H1 (cell line): ENCODE data around the gene MRTO4. TPM values are rescaled to one million over a fixed set of nuclear protein-coding genes. Genes with fewer than 3 reads are reported as not detected.

Experiments
- BACH1 ChIP-seq: IDR thresholded peaks from 2 replicates; pipeline ENCODE4 v1.6.1; 2012; ENCODE audit warnings: low read length, improper control_type of control experiment
- BCL11A ChIP-seq, 2 experiments: IDR thresholded peaks; one replicate each; pipeline ENCODE4 v1.6.1; 2011; ENCODE audit warnings: low read depth in 2 of 2, low read length in 2 of 2, mild to moderate bottlenecking in 2 of 2
- CBX5 ChIP-seq: fragments of 300-800, 300-1000 bp; sonication (generic); IDR thresholded peaks from 2 replicates; pipeline ENCODE4 v1.7.1; 2016; ENCODE audit warnings: antibody characterized with exemption, low read length, low read depth
- CTBP2 ChIP-seq: IDR thresholded peaks from 2 replicates; pipeline ENCODE4 v1.7.0; 2011; ENCODE audit warnings: borderline replicate concordance, mild to moderate bottlenecking, moderate library complexity, mixed read lengths, low read length; ENCODE audit not compliant: insufficient read depth, insufficient read length
- FOSL1 ChIP-seq: IDR thresholded peaks from 2 replicates; pipeline ENCODE4 v1.6.1; 2011; ENCODE audit warnings: mild to moderate bottlenecking, low read depth, low read length, moderate library complexity; ENCODE audit not compliant: insufficient read depth
- GTF2F1 ChIP-seq: IDR thresholded peaks from 2 replicates; pipeline ENCODE4 v1.6.1; 2012; ENCODE audit warnings: low read depth, low read length, improper control_type of control experiment, borderline replicate concordance
- KDM5A ChIP-seq: fragments of 200-600 bp; IDR thresholded peaks from 2 replicates; pipeline ENCODE4 v1.7.1; 2012; ENCODE audit warnings: mild to moderate bottlenecking, low read length, inconsistent platforms, mixed read lengths
- MAFK ChIP-seq: IDR thresholded peaks from 2 replicates; pipeline ENCODE4 v1.6.1; 2012; ENCODE audit warnings: low read depth, mild to moderate bottlenecking, improper control_type of control experiment, low read length
- PHF8 ChIP-seq: fragments of 200-600 bp; sonication (generic); conservative IDR thresholded peaks from 2 replicates; pipeline ENCODE4 v1.7.1; 2012; ENCODE audit warnings: low read depth, mild to moderate bottlenecking, inconsistent platforms, low read length, moderate library complexity
- POU5F1 ChIP-seq: IDR thresholded peaks from 2 replicates; pipeline ENCODE4 v1.6.1; 2011; ENCODE audit warnings: low read depth, mild to moderate bottlenecking, low read length, moderate library complexity
- RAD21 ChIP-seq, 2 experiments: IDR thresholded peaks in 1 of 2; conservative IDR thresholded peaks in 1 of 2; 2 replicates each; pipeline ENCODE4 v1.6.1; 2011; ENCODE audit warnings: low read depth in 2 of 2, low read length in 2 of 2, improper control_type of control experiment in 1 of 2, inconsistent platforms in 1 of 2, mild to moderate bottlenecking in 1 of 2, moderate library complexity in 1 of 2
- RXRA ChIP-seq: IDR thresholded peaks from 2 replicates; pipeline ENCODE4 v1.6.1; 2011; ENCODE audit warnings: low read depth, mild to moderate bottlenecking, low read length, moderate library complexity; ENCODE audit not compliant: insufficient read depth
- SAP30 ChIP-seq: fragments of 300-600 bp; sonication (generic); IDR thresholded peaks from 2 replicates; pipeline ENCODE4 v1.7.1; 2012; ENCODE audit warnings: low read length, moderate library complexity, mild to moderate bottlenecking, inconsistent platforms; ENCODE audit not compliant: insufficient read depth, insufficient replicate concordance
- SP1 ChIP-seq: IDR thresholded peaks from 2 replicates; pipeline ENCODE4 v1.6.1; 2011; ENCODE audit warnings: low read depth, low read length
- SUZ12 ChIP-seq: fragments of 200-600 bp; sonication (generic); IDR thresholded peaks from 2 replicates; pipeline ENCODE4 v1.6.1; 2012; ENCODE audit warnings: mild to moderate bottlenecking, inconsistent platforms, low read length, moderate library complexity, mixed read lengths
- TAF1 ChIP-seq: IDR thresholded peaks from 2 replicates; pipeline ENCODE4 v1.6.1; 2011; ENCODE audit warnings: mild to moderate bottlenecking, low read depth, low read length
- polyA plus RNA-seq, 7 experiments: library from polyadenylated mRNA; depleted of rRNA in 3 of 7; stranded (reverse) in 5 of 7; unstranded in 2 of 7; fragments of >200 nt in 5 of 7; fragments of 200-250 nt in 2 of 7; gene quantifications; 1 replicate in 5 of 7; 2 replicates in 1 of 7; 4 replicates in 1 of 7; pipeline versions ENCODE4 v1.2.1 to v1.2.3, GENCODE V29; 2011 to 2013; ENCODE audit warnings: missing spikeins in 2 of 7, mixed read lengths in 2 of 7
- total RNA-seq: library from RNA; stranded (reverse); fragmentation: NEBNext Ultra II Directional; extraction: Animal tissue kit (Norgen Biotek cat#: 25700); gene quantifications from 2 replicates; pipeline ENCODE4 v1.2.1, GENCODE V29; 2021
- TF ChIP-seq, protein P1 (sequence below): IDR thresholded peaks from 2 replicates; pipeline ENCODE4 v1.6.1; 2012; ENCODE audit warnings: inconsistent platforms

Gene MRTO4
- total and polyA plus RNA-seq, 2 of the 8 experiments (the other 6 are each of a cell fraction or from before 2014, with no cell fraction given): 36.9 to 64.3 TPM

DNA sequence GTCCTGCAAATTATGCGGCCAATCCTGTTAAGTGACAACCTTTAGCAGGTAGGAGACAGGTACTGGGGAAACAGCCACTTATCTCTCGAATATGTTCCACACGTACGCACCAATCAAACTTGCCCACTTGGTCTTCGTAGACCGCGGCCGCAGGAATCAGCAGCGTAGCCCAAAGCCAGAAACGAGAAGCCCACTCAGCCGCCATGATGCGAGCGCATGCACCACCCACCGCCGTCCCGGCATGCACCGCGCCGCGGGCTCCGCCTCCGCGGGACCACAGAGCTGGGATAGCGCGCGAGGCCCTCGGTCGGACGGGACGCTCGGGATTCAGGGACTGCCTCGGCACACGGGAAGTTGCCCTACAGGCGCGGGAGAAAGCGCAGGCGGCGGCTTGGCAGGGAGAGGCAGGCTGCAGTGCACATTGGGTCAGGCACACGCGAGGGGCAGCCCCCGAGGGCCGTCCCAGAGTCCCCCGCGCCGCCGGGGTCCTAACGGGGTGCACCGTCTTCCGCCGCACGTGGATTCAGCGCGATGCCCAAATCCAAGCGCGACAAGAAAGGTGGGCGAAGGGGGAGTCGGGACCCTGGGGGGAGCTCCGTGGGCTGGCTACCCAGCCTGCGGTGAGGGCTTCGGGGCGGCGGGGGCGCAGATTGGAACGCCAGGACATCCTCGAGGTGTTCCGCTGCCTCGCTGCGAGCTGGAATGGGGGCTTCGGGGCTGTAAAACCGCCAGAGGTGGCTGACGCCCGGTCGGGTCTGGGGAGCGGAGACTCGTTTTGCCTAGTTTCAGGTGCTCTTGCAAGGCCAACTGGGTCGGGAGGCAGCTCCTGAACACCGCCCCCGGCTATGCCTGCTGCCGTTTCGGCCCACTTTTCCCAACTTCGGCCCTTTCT is at the start of gene MRTO4, which contains the start of gene EMC1 (continued):
- TF ChIP-seq FOSL1: no peak
- TF ChIP-seq RAD21 (IDR thresholded peaks at IDR 0.05 in 1 of 2, conservative IDR thresholded peaks at IDR 0.05 in 1 of 2; ENCODE audit: low read depth in 2 of 2, low read length in 2 of 2): no peak
- no peak for TF ChIP-seq SP1
- TF ChIP-seq, protein P1, sequence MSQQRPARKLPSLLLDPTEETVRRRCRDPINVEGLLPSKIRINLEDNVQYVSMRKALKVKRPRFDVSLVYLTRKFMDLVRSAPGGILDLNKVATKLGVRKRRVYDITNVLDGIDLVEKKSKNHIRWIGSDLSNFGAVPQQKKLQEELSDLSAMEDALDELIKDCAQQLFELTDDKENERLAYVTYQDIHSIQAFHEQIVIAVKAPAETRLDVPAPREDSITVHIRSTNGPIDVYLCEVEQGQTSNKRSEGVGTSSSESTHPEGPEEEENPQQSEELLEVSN: peak; percentile 88
- TF ChIP-seq KDM5A: peak; percentile 94
- TF ChIP-seq POU5F1: no peak
- peak; percentile 53 for TF ChIP-seq CTBP2
- no peak for TF ChIP-seq CBX5
- TF ChIP-seq BACH1: no peak
- TF ChIP-seq SAP30: peak; percentile 53
- peak; percentile 96 for TF ChIP-seq PHF8
- TF ChIP-seq TAF1: peak; percentile 97
- TF ChIP-seq BCL11A (IDR thresholded peaks at IDR 0.05; ENCODE audit: low read depth in 2 of 2, low read length in 2 of 2): no peak
- no peak for TF ChIP-seq RXRA
- no peak for TF ChIP-seq GTF2F1
- no peak for TF ChIP-seq MAFK
- TF ChIP-seq SUZ12: no peak
